ENCODE measurements around the gene SRD5A1.

Gene SRD5A1

GRCh38 chr5:6699357-6699756, 66.1 kb downstream of the SRD5A1 start:
- no peak for TF ChIP-seq POLR2A (IDR thresholded peaks at IDR 0.05; ENCODE audit: low read length)
- TF ChIP-seq GATA1 (IDR thresholded peaks at IDR 0.05; ENCODE audit: low read depth, low read length) = no peak

GRCh38 chr5:6700074-6700684, 66.9 kb downstream of the SRD5A1 start:
- DNase-seq = no peak
- TF ChIP-seq GATA1 (IDR thresholded peaks at IDR 0.05; ENCODE audit: low read depth, low read length) = no peak
- no peak for TF ChIP-seq POLR2A (IDR thresholded peaks at IDR 0.05; ENCODE audit: low read length)

More at GRCh38 chr5:6699357-6699756, 66.1 kb downstream of the SRD5A1 start:
- DNase-seq = no peak

- no peak for DNase-seq
- no peak for TF ChIP-seq POLR2A (IDR thresholded peaks at IDR 0.05; ENCODE audit: low read length)
- TF ChIP-seq GATA1 (IDR thresholded peaks at IDR 0.05; ENCODE audit: low read depth, low read length) = no peak
Measured at GRCh38 chr5:6700685-6701355, 67.6 kb downstream of the SRD5A1 start.

- DNase-seq = no peak
- TF ChIP-seq GATA1 (IDR thresholded peaks at IDR 0.05; ENCODE audit: low read depth, low read length) (no peak), POLR2A (IDR thresholded peaks at IDR 0.05; ENCODE audit: low read length) (no peak)
Measured at GRCh38 chr5:6701491-6701890, 68.3 kb downstream of the SRD5A1 start.

- DNase-seq = no peak
- TF ChIP-seq GATA1 (IDR thresholded peaks at IDR 0.05; ENCODE audit: low read depth, low read length) (no peak), POLR2A (IDR thresholded peaks at IDR 0.05; ENCODE audit: low read length) (no peak)
Measured at GRCh38 chr5:6702633-6703032, 69.4 kb downstream of the SRD5A1 start.

GRCh38 chr5:6703806-6704205, 70.6 kb downstream of the SRD5A1 start:
- TF ChIP-seq GATA1 (IDR thresholded peaks at IDR 0.05; ENCODE audit: low read depth, low read length) = no peak
- no peak for TF ChIP-seq POLR2A (IDR thresholded peaks at IDR 0.05; ENCODE audit: low read length)
- no peak for DNase-seq

GRCh38 chr5:6704361-6704851, 71.2 kb downstream of the SRD5A1 start:
- DNase-seq = no peak
- TF ChIP-seq GATA1 (IDR thresholded peaks at IDR 0.05; ENCODE audit: low read depth, low read length) (no peak), POLR2A (IDR thresholded peaks at IDR 0.05; ENCODE audit: low read length) (no peak)

- TF ChIP-seq POLR2A (IDR thresholded peaks at IDR 0.05; ENCODE audit: low read length) (no peak), GATA1 (IDR thresholded peaks at IDR 0.05; ENCODE audit: low read depth, low read length) (no peak)
- DNase-seq = no peak
Measured at GRCh38 chr5:6705088-6705487, 71.8 kb downstream of the SRD5A1 start.

- TF ChIP-seq GATA1 (IDR thresholded peaks at IDR 0.05; ENCODE audit: low read depth, low read length) = no peak
- TF ChIP-seq POLR2A (IDR thresholded peaks at IDR 0.05; ENCODE audit: low read length) = no peak
- no peak for DNase-seq
Measured at GRCh38 chr5:6705959-6706358, 72.7 kb downstream of the SRD5A1 start.

GRCh38 chr5:6707852-6708251, 74.6 kb downstream of the SRD5A1 start:
- TF ChIP-seq GATA1 (IDR thresholded peaks at IDR 0.05; ENCODE audit: low read depth, low read length) = no peak
- no peak for TF ChIP-seq POLR2A (IDR thresholded peaks at IDR 0.05; ENCODE audit: low read length)
- DNase-seq = no peak

GRCh38 chr5:6708814-6709213, 75.6 kb downstream of the SRD5A1 start:
- TF ChIP-seq POLR2A (IDR thresholded peaks at IDR 0.05; ENCODE audit: low read length) (no peak), GATA1 (IDR thresholded peaks at IDR 0.05; ENCODE audit: low read depth, low read length) (no peak)

GRCh38 chr5:6710070-6710469, 76.8 kb downstream of the SRD5A1 start:
- no peak for DNase-seq
- TF ChIP-seq POLR2A (IDR thresholded peaks at IDR 0.05; ENCODE audit: low read length) = no peak
- no peak for TF ChIP-seq GATA1 (IDR thresholded peaks at IDR 0.05; ENCODE audit: low read depth, low read length)

More at GRCh38 chr5:6708814-6709213, 75.6 kb downstream of the SRD5A1 start:
- DNase-seq = no peak

GRCh38 chr5:6710551-6711318, 77.5 kb downstream of the SRD5A1 start:
- DNase-seq = no peak
- no peak for TF ChIP-seq POLR2A (IDR thresholded peaks at IDR 0.05; ENCODE audit: low read length)
- TF ChIP-seq GATA1 (IDR thresholded peaks at IDR 0.05; ENCODE audit: low read depth, low read length) = no peak

GRCh38 chr5:6711409-6712141, 78.3 kb downstream of the SRD5A1 start:
- DNase-seq = no peak
- TF ChIP-seq POLR2A (IDR thresholded peaks at IDR 0.05; ENCODE audit: low read length) (no peak), GATA1 (IDR thresholded peaks at IDR 0.05; ENCODE audit: low read depth, low read length) (no peak)

All from erythroblast (primary cell).